T-helper 2 cell treated with Interferon-gamma antibody and Interleukin-4, amounts not matched to agents 5 μg/mL and 100 μg/mL, for 36 hours (primary cell): ENCODE results near the gene MGAT5.
A peak's percentile ranks its signal among the peaks of the same experiment; 100 is the strongest.

Experiments used
- DNase-seq: peaks from one replicate; pipeline ENCODE4 v3.0.0; 2021; ENCODE audit warnings: low spot score
- H3K27ac Mint-ChIP-seq: one replicate; pipeline ENCODE4 v1.8.0; 2021; ENCODE audit warnings: mild to moderate bottlenecking, mixed read lengths
- H3K27me3 Mint-ChIP-seq: one replicate; pipeline ENCODE4 v1.8.0; 2021; ENCODE audit warnings: low read depth, mixed read lengths
- H3K36me3 Mint-ChIP-seq: one replicate; pipeline ENCODE4 v1.8.0; 2021; ENCODE audit warnings: low read depth, mixed read lengths
- H3K4me1 Mint-ChIP-seq: one replicate; pipeline ENCODE4 v1.8.0; 2021; ENCODE audit warnings: low read depth, mixed read lengths
- H3K4me3 Mint-ChIP-seq: one replicate; pipeline ENCODE4 v1.8.0; 2022; ENCODE audit warnings: mild to moderate bottlenecking, moderate library complexity, mixed read lengths
- H3K9me3 Mint-ChIP-seq: one replicate; pipeline ENCODE4 v1.8.0; 2021; ENCODE audit warnings: mixed read lengths

Gene MGAT5

GRCh38 chr2:134253804-134254203, at the start of gene MGAT5:
Gene MGAT5 (plus strand): TSS chr2:134254072. CDS start chr2:134254404, 332 bp downstream.
- Mint-ChIP-seq H3K36me3 (peaks cover 4% of the 10 kb centered on the region), H3K27ac (no peak within 1 kb of the TSS), H3K27me3 (peaks cover 51% of the 10 kb centered on the region), H3K4me3 (no peak within 1 kb of the TSS), H3K4me1 (peaks cover 57% of the 10 kb centered on the region), H3K9me3 (no peaks in the 10 kb centered on the region)
- no peak for DNase-seq

- no peak overlapping the region for H3K4me3 Mint-ChIP-seq
These were observed 48.8 kb upstream of the MGAT5 start for GRCh38 chr2:134205087-134205486.

GRCh38 chr2:134206031-134206430, 47.8 kb upstream of the MGAT5 start:
- no peak overlapping the region for H3K4me3 Mint-ChIP-seq
- H3K9me3 Mint-ChIP-seq, result no peaks in the 10 kb centered on the region
- H3K27ac Mint-ChIP-seq, result no peak overlapping the region

More at GRCh38 chr2:134205087-134205486, 48.8 kb upstream of the MGAT5 start:
- no peaks in the 10 kb centered on the region for H3K4me1 Mint-ChIP-seq
- no peak for DNase-seq
- no peaks in the 10 kb centered on the region for H3K36me3 Mint-ChIP-seq
- no peaks in the 10 kb centered on the region for H3K9me3 Mint-ChIP-seq
- no peak overlapping the region for H3K27ac Mint-ChIP-seq
- H3K27me3 Mint-ChIP-seq, result no peaks in the 10 kb centered on the region

GRCh38 chr2:134206573-134206972, 47.3 kb upstream of the MGAT5 start:
- Mint-ChIP-seq H3K27me3 (no peaks in the 10 kb centered on the region), H3K36me3 (no peaks in the 10 kb centered on the region), H3K4me3 (no peak overlapping the region), H3K27ac (no peak overlapping the region), H3K4me1 (no peaks in the 10 kb centered on the region), H3K9me3 (no peaks in the 10 kb centered on the region)
- no peak for DNase-seq

More at GRCh38 chr2:134206031-134206430, 47.8 kb upstream of the MGAT5 start:
- no peak for DNase-seq
- Mint-ChIP-seq H3K36me3 (no peaks in the 10 kb centered on the region), H3K27me3 (no peaks in the 10 kb centered on the region), H3K4me1 (no peaks in the 10 kb centered on the region)

- H3K27me3 Mint-ChIP-seq, result no peaks in the 10 kb centered on the region
- H3K9me3 Mint-ChIP-seq, result no peaks in the 10 kb centered on the region
- no peak overlapping the region for H3K27ac Mint-ChIP-seq
- H3K4me3 Mint-ChIP-seq, result no peak overlapping the region
- DNase-seq, result peak; percentile 12
- H3K36me3 Mint-ChIP-seq, result no peaks in the 10 kb centered on the region
- H3K4me1 Mint-ChIP-seq, result no peaks in the 10 kb centered on the region
These were observed 46.2 kb upstream of the MGAT5 start for GRCh38 chr2:134207589-134208209.

GRCh38 chr2:134208825-134209224, 45.0 kb upstream of the MGAT5 start:
- DNase-seq, result no peak
- Mint-ChIP-seq H3K27ac (no peak overlapping the region), H3K36me3 (no peaks in the 10 kb centered on the region), H3K4me3 (no peak overlapping the region), H3K4me1 (no peaks in the 10 kb centered on the region), H3K27me3 (no peaks in the 10 kb centered on the region), H3K9me3 (no peaks in the 10 kb centered on the region)

- Mint-ChIP-seq H3K4me3 (no peak overlapping the region), H3K9me3 (no peaks in the 10 kb centered on the region), H3K4me1 (peaks cover 8% of the 10 kb centered on the region), H3K27me3 (peaks cover 13% of the 10 kb centered on the region), H3K36me3 (no peaks in the 10 kb centered on the region), H3K27ac (no peak overlapping the region)
- DNase-seq, result no peak
These were observed 41.1 kb upstream of the MGAT5 start for GRCh38 chr2:134212746-134213145.

GRCh38 chr2:134216152-134216829, 37.6 kb upstream of the MGAT5 start:
- H3K4me1 Mint-ChIP-seq, result peaks cover 22% of the 10 kb centered on the region
- peaks cover 30% of the 10 kb centered on the region for H3K27me3 Mint-ChIP-seq
- DNase-seq, result no peak
- H3K4me3 Mint-ChIP-seq, result no peak overlapping the region
- no peak overlapping the region for H3K27ac Mint-ChIP-seq
- no peaks in the 10 kb centered on the region for H3K36me3 Mint-ChIP-seq
- no peaks in the 10 kb centered on the region for H3K9me3 Mint-ChIP-seq

- Mint-ChIP-seq H3K36me3 (no peaks in the 10 kb centered on the region), H3K9me3 (no peaks in the 10 kb centered on the region), H3K4me1 (peaks cover 22% of the 10 kb centered on the region), H3K4me3 (no peak overlapping the region), H3K27ac (no peak overlapping the region), H3K27me3 (peaks cover 32% of the 10 kb centered on the region)
- no peak for DNase-seq
These were observed 36.5 kb upstream of the MGAT5 start for GRCh38 chr2:134217351-134217750.

GRCh38 chr2:134217924-134218323, 35.9 kb upstream of the MGAT5 start:
- no peak overlapping the region for H3K4me3 Mint-ChIP-seq
- H3K27ac Mint-ChIP-seq, result no peak overlapping the region
- no peaks in the 10 kb centered on the region for H3K36me3 Mint-ChIP-seq
- H3K27me3 Mint-ChIP-seq, result peaks cover 32% of the 10 kb centered on the region
- peaks cover 22% of the 10 kb centered on the region for H3K4me1 Mint-ChIP-seq
- H3K9me3 Mint-ChIP-seq, result no peaks in the 10 kb centered on the region
- DNase-seq, result peak; percentile 33

- Mint-ChIP-seq H3K36me3 (no peaks in the 10 kb centered on the region), H3K27ac (no peak overlapping the region), H3K4me3 (no peak overlapping the region), H3K4me1 (peaks cover 22% of the 10 kb centered on the region), H3K9me3 (no peaks in the 10 kb centered on the region), H3K27me3 (peaks cover 35% of the 10 kb centered on the region)
- DNase-seq, result no peak
These were observed 35.5 kb upstream of the MGAT5 start for GRCh38 chr2:134218414-134218813.

GRCh38 chr2:134218930-134219658, 34.8 kb upstream of the MGAT5 start:
- Mint-ChIP-seq H3K4me1 (peaks cover 22% of the 10 kb centered on the region), H3K27me3 (peaks cover 37% of the 10 kb centered on the region), H3K36me3 (no peaks in the 10 kb centered on the region), H3K4me3 (peak overlapping the region; percentile 36), H3K9me3 (no peaks in the 10 kb centered on the region), H3K27ac (peak overlapping the region; percentile 4)
- no peak for DNase-seq

GRCh38 chr2:134220344-134220974, 33.4 kb upstream of the MGAT5 start:
- Mint-ChIP-seq H3K9me3 (no peaks in the 10 kb centered on the region), H3K36me3 (no peaks in the 10 kb centered on the region), H3K4me3 (no peak overlapping the region), H3K4me1 (peaks cover 22% of the 10 kb centered on the region), H3K27me3 (peaks cover 37% of the 10 kb centered on the region), H3K27ac (no peak overlapping the region)
- DNase-seq, result no peak

GRCh38 chr2:134224005-134224404, 29.9 kb upstream of the MGAT5 start:
- peaks cover 3% of the 10 kb centered on the region for H3K36me3 Mint-ChIP-seq
- H3K4me3 Mint-ChIP-seq, result no peak overlapping the region
- no peak overlapping the region for H3K27ac Mint-ChIP-seq
- peaks cover 30% of the 10 kb centered on the region for H3K27me3 Mint-ChIP-seq
- H3K9me3 Mint-ChIP-seq, result peaks cover 9% of the 10 kb centered on the region
- no peak for DNase-seq
- H3K4me1 Mint-ChIP-seq, result peaks cover 5% of the 10 kb centered on the region
